DMS79 (cell line): ENCODE data around the gene ACAP2.
"Not testable (repeated sequence)": the region's sequence is repeated elsewhere in the genome, so short reads cannot be mapped to it uniquely, and the experiment has no call there.

ENCODE experiments used
- DNase-seq: peaks from one replicate; lab custom pipeline; 2025; lab: John Stamatoyannopoulos, UW

ACAP2 gene

DNA sequence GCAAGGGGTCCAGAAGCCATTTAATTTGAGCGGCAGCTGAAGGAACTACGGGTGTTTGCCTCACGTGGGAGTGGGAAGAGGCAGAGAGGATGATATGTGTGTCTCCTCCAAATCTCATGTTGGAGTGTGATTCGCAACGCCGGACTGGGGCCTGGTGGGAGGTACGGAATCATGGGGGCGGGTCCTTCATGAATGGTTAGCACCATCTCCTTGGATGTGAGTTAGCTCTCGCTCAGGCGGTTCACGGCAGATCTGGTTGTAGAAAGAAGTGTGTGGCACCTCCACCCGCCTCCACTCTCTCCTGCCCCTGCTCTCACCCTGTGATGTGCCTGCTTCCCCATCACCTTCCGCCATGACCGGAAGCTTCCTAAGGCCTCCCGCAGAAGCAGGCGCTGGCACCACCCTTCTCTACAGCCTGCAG lies 197.3 kb downstream of the ACAP2 start:
- no peak for DNase-seq

GRCh38 chr3:195241592-195242355 lies 201.0 kb downstream of the ACAP2 start:
- DNase-seq = no peak

- peak; percentile 96 for DNase-seq
Observed at GRCh38 chr3:195240939-195241338, 201.9 kb downstream of the ACAP2 start.

DNA sequence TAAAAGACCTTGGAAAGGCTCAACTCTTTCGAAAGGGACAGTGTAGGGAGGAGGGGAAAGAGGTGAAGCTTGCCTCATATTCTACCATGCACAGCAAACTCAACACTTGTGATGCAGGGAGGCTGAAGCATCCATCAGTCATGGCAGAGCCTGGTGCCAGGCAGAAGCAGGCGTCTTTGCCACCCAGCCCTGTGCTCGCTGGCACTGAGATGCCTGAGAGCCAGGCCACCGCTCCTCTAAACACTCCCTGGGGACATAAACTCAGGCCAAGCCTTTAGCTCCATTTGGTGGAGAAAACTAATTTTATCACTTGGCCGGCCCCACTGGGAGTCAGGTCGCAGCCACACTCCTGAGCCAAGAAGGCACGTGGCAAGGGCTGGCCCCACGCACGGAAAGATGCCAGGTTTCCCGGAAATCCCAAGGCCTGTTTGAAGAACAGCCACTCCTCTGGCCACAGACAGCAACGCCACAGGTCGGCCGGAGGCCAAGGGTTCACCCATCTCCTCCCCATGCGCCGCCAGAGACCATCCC lies 202.6 kb downstream of the ACAP2 start:
- DNase-seq = no peak

GRCh38 chr3:195239121-195239520 lies 203.7 kb downstream of the ACAP2 start:
- DNase-seq = no peak

DNA sequence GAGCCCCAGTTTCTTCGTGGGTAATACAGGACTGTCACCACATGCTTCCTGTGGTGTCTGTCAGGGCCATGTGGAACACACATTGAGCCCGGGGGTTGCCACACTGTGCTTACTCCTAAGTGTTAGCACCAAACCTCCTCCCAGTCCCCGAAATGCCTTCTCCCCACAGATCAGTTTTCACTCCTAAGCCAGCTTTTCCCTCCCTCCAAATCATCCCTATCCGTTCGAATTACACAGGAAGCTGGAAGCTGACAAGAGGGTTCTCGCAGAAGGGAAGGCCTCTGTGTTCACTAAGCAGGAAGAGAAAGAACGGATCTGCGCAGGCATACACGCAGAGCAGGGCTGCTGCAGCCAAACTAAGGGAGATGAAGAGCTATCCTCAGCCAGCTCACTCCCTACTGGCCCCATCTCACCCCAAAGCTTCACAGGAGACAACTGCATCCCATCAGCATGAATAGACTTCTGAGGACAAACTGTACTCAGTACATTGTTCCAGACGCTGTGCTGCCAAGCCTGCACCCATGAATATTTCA lies 204.2 kb downstream of the ACAP2 start:
- no peak for DNase-seq

GRCh38 chr3:195238081-195238571 lies 204.7 kb downstream of the ACAP2 start:
- no peak for DNase-seq

DNA sequence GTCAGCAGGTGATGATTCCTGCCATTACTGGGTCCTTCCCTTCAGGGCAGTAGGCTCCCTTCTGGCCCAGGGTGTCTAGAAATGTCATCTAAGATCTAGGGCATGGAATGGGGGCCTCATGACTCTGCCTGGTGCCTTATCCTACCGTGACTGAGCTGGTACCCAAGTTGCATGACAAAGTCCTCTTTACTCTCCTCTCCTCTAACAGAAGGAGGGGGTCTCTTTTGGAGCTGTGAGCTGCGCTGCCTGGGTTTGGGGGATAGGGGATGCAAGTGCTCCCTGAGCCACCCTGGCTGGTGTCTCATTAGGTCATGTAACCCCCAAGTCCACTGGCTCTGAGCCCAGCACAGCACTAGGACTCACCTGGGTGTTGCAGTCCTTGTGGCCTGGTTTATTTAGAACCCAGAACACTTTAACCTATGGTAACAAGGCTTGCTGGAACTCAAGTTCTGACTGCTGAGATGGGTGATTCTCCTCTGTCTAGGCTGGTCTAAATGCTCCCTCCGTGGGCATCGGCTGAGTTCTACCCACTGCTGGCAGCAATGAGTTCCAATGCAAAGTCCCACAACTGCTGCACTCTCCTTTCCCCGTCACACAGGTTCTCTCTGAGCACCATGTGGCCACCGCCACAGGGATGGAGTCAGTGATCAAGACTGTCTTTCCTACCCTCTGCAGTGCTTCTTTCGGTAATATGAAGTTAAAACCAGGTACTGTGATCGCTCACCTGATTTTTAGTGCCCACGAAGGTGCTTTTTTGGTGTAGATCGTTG lies 205.8 kb downstream of the ACAP2 start:
- no peak for DNase-seq

- no peak for DNase-seq
Observed at GRCh38 chr3:195236076-195236798, 206.6 kb downstream of the ACAP2 start.

DNA sequence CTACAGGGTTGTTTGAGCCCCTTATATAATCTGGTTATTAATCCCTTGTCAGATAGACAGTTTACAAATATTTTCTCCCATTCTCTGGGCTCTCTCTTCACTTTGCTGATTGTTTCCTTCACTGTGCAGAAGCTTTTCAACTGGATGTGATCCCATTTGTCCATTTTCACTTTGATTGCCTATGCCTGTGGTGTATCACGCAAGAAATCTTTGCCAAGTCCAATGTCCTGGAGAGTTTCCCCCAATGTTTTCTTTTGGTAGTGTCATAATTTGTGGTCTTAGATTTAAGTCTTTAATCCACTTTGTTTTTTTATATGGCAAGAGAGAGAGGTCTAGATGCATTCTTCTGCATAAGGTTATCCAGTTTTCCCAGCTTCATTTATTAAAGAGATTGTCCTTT lies 212.6 kb downstream of the ACAP2 start:
- no peak for DNase-seq

DNA sequence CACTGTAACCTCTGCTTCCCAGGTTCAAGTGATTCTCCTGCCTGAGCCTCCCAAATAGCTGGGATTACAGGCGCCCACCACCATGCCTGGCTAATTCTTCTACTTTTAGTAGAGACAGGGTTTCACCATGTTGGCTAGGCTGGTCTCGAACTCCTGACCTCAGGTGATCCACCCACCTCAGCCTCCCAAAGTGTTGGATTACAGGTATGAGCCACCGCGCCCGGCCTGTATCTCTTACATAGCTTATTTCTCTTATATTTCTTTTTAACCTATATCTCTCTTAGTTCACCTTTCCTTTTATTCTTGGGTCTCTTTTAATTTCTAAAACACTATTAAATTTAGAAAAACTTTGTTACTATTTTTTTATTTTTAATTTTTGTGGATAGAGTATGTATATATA lies 213.9 kb downstream of the ACAP2 start:
- DNase-seq = not testable (repeated sequence)

DNA sequence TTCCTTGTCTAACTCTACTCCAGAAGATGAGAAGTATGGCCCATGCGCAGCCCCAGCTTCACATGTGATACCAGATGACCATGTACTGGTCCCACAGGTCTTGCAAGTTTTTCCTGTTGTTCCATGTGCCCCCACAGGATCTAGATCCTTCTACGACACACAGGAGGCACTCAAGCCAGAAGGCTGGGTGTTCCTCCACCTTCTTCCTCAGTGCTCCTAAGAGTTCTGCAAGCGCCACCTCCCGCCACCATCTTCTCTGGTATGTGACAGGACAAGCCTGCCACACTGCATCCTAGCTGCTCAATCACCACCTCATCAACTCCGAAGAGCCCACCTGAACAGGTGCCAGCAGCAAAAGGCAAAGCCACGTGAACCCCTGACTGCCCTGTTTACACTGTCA lies 214.9 kb downstream of the ACAP2 start:
- DNase-seq = peak; percentile 71

DNA sequence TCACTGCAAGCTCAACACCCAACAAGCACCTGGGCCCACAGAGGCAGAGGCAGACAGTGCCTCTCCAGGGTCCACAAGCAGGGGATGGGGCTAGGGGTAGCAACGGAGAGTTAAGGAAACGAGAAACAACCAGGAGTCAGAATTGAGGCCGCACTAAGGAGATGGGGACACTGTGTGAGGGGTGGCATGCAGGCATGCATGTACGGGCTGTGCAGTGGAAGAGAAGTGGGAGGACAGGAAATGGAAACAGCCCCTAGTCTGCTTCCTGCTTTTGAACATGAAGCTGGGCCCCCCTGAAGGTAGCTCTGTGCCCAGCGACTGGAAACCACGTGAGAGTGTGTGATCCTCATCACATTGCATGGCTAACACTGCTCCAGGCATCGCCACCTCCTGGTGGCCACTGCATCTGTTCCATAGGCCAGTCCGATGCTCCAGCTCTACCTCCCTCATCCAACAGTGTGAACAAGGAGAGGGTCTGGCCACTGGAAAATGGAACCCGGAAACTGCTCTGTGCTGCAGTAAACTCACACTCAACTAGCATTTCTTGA lies 215.8 kb downstream of the ACAP2 start:
- no peak for DNase-seq

GRCh38 chr3:195226445-195226844 lies 216.4 kb downstream of the ACAP2 start:
- no peak for DNase-seq

DNA sequence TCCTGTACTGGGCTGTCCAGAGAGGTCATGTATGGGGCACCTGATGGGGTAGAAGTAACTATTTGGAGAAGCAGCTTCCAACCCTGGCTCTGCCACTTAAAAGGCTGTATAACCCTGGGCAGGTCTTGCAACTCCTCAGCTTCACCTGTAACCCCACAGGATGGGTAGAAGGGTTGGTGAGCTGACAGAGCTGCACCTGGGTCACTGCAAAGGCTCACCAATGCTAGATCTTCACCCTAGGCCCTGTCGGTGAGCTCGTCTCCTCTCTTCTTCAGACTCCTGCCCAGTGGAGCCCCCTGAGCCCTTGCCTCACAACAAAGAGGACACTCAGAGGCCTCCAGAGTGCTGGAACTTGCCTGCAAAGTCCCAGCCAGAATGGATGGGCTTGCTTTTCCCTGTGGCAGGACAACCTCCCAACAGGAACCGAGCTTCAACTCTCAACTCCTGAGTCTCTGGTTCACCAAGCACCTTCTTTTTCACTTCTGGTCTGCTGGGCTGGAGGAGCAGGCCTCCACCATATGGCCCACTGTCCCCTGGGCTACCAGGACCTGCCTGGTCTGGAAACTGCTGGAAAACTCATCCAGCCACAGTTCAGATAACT lies 217.7 kb downstream of the ACAP2 start:
- DNase-seq = no peak
